ENCODE measurements around the gene TRMT61B.

Gene TRMT61B

GRCh38 chr2:28901202-28901601, 31.1 kb upstream of the TRMT61B start:
- Histone ChIP-seq H3K36me3 (ENCODE audit: control insufficient read depth, insufficient read depth, low read length) (peaks cover 48% of the 10 kb centered on the region), H3K27ac (ENCODE audit: low read depth, low read length) (no peak overlapping the region), H3K4me1 (ENCODE audit: control insufficient read depth, insufficient read depth, low read length) (peaks cover 15% of the 10 kb centered on the region; the same call in 1 of the 2 replicates), H3K27me3 (ENCODE audit: control insufficient read depth, insufficient read depth, low read length) (no peaks in the 10 kb centered on the region), H3K9me3 (ENCODE audit: control insufficient read depth, insufficient read depth, low read depth, low read length) (no peaks in the 10 kb centered on the region), H3K4me3 (ENCODE audit: low read depth, low read length) (no peak overlapping the region), H3K9ac (ENCODE audit: low read length) (no peak overlapping the region)

- Histone ChIP-seq H3K9ac (ENCODE audit: low read length) (no peak overlapping the region), H3K27me3 (ENCODE audit: control insufficient read depth, insufficient read depth, low read length) (no peaks in the 10 kb centered on the region), H3K36me3 (ENCODE audit: control insufficient read depth, insufficient read depth, low read length) (peaks cover 19% of the 10 kb centered on the region), H3K4me1 (ENCODE audit: control insufficient read depth, insufficient read depth, low read length) (peaks cover 15% of the 10 kb centered on the region; the same call in 1 of the 2 replicates), H3K27ac (ENCODE audit: low read depth, low read length) (no peak overlapping the region), H3K9me3 (ENCODE audit: control insufficient read depth, insufficient read depth, low read depth, low read length) (no peaks in the 10 kb centered on the region), H3K4me3 (ENCODE audit: low read depth, low read length) (peak overlapping the region; percentile 87; the same call in 1 of the 2 replicates)
These were observed 27.9 kb upstream of the TRMT61B start for GRCh38 chr2:28898048-28898447.

- peaks cover 8% of the 10 kb centered on the region for H3K36me3 ChIP-seq (ENCODE audit: control insufficient read depth, insufficient read depth, low read length)
- no peak overlapping the region for H3K9ac ChIP-seq (ENCODE audit: low read length)
- H3K27ac ChIP-seq (ENCODE audit: low read depth, low read length), result no peak overlapping the region
- no peaks in the 10 kb centered on the region for H3K27me3 ChIP-seq (ENCODE audit: control insufficient read depth, insufficient read depth, low read length)
- peak overlapping the region; percentile 87 for H3K4me3 ChIP-seq (ENCODE audit: low read depth, low read length)
- no peaks in the 10 kb centered on the region for H3K9me3 ChIP-seq (ENCODE audit: control insufficient read depth, insufficient read depth, low read depth, low read length)
- peaks cover 15% of the 10 kb centered on the region; the same call in 1 of the 2 replicates for H3K4me1 ChIP-seq (ENCODE audit: control insufficient read depth, insufficient read depth, low read length)
These were observed 26.8 kb upstream of the TRMT61B start for GRCh38 chr2:28896906-28897305.

GRCh38 chr2:28895189-28895893, 25.2 kb upstream of the TRMT61B start:
- Histone ChIP-seq H3K9me3 (ENCODE audit: control insufficient read depth, insufficient read depth, low read depth, low read length) (no peaks in the 10 kb centered on the region), H3K27me3 (ENCODE audit: control insufficient read depth, insufficient read depth, low read length) (no peaks in the 10 kb centered on the region), H3K4me1 (ENCODE audit: control insufficient read depth, insufficient read depth, low read length) (peaks cover 12% of the 10 kb centered on the region; the same call in 1 of the 2 replicates), H3K27ac (ENCODE audit: low read depth, low read length) (peak overlapping the region; percentile 93), H3K9ac (ENCODE audit: low read length) (peak overlapping the region; percentile 100), H3K36me3 (ENCODE audit: control insufficient read depth, insufficient read depth, low read length) (no peaks in the 10 kb centered on the region), H3K4me3 (ENCODE audit: low read depth, low read length) (peak overlapping the region; percentile 87)

GRCh38 chr2:28894470-28895188, 24.5 kb upstream of the TRMT61B start, which contains the start of gene WDR43:
WDR43 (plus strand) TSS chr2:28894667; CDS start chr2:28894699, 32 bp downstream.
- peak within 1 kb of the TSS; percentile 100 for H3K9ac ChIP-seq (ENCODE audit: low read length)
- peak within 1 kb of the TSS; percentile 87 for H3K4me3 ChIP-seq (ENCODE audit: low read depth, low read length)
- H3K4me1 ChIP-seq (ENCODE audit: control insufficient read depth, insufficient read depth, low read length), result peaks cover 12% of the 10 kb centered on the region; the same call in 1 of the 2 replicates
- H3K9me3 ChIP-seq (ENCODE audit: control insufficient read depth, insufficient read depth, low read depth, low read length), result no peaks in the 10 kb centered on the region
- no peaks in the 10 kb centered on the region for H3K27me3 ChIP-seq (ENCODE audit: control insufficient read depth, insufficient read depth, low read length)
- H3K27ac ChIP-seq (ENCODE audit: low read depth, low read length), result peak within 1 kb of the TSS; percentile 93
- H3K36me3 ChIP-seq (ENCODE audit: control insufficient read depth, insufficient read depth, low read length), result no peaks in the 10 kb centered on the region

- Histone ChIP-seq H3K27ac (ENCODE audit: low read depth, low read length) (no peak overlapping the region), H3K4me1 (ENCODE audit: control insufficient read depth, insufficient read depth, low read length) (peaks cover 9% of the 10 kb centered on the region; the same call in 1 of the 2 replicates), H3K9me3 (ENCODE audit: control insufficient read depth, insufficient read depth, low read depth, low read length) (no peaks in the 10 kb centered on the region), H3K36me3 (ENCODE audit: control insufficient read depth, insufficient read depth, low read length) (no peaks in the 10 kb centered on the region), H3K27me3 (ENCODE audit: control insufficient read depth, insufficient read depth, low read length) (no peaks in the 10 kb centered on the region), H3K4me3 (ENCODE audit: low read depth, low read length) (no peak overlapping the region), H3K9ac (ENCODE audit: low read length) (no peak overlapping the region)
These were observed 23.4 kb upstream of the TRMT61B start for GRCh38 chr2:28893488-28893887.

- H3K27ac ChIP-seq (ENCODE audit: low read depth, low read length), result no peak overlapping the region
- peaks cover 23% of the 10 kb centered on the region for H3K27me3 ChIP-seq (ENCODE audit: control insufficient read depth, insufficient read depth, low read length)
- H3K9me3 ChIP-seq (ENCODE audit: control insufficient read depth, insufficient read depth, low read depth, low read length), result no peaks in the 10 kb centered on the region
- H3K9ac ChIP-seq (ENCODE audit: low read length), result no peak overlapping the region
- H3K36me3 ChIP-seq (ENCODE audit: control insufficient read depth, insufficient read depth, low read length), result no peaks in the 10 kb centered on the region
- H3K4me1 ChIP-seq (ENCODE audit: control insufficient read depth, insufficient read depth, low read length), result no peaks in the 10 kb centered on the region
- H3K4me3 ChIP-seq (ENCODE audit: low read depth, low read length), result no peak overlapping the region
These were observed 10.1 kb upstream of the TRMT61B start for GRCh38 chr2:28880193-28880592.

GRCh38 chr2:28871620-28872019, 1.5 kb upstream of the TRMT61B start:
- Histone ChIP-seq H3K9me3 (ENCODE audit: control insufficient read depth, insufficient read depth, low read depth, low read length) (no peaks in the 10 kb centered on the region), H3K4me1 (ENCODE audit: control insufficient read depth, insufficient read depth, low read length) (peaks cover 10% of the 10 kb centered on the region; the same call in 1 of the 2 replicates), H3K4me3 (ENCODE audit: low read depth, low read length) (no peak overlapping the region), H3K36me3 (ENCODE audit: control insufficient read depth, insufficient read depth, low read length) (no peaks in the 10 kb centered on the region; the same call in 1 of the 2 replicates), H3K27me3 (ENCODE audit: control insufficient read depth, insufficient read depth, low read length) (peaks cover 10% of the 10 kb centered on the region), H3K9ac (ENCODE audit: low read length) (no peak overlapping the region), H3K27ac (ENCODE audit: low read depth, low read length) (no peak overlapping the region)

- Histone ChIP-seq H3K9ac (ENCODE audit: low read length) (peak overlapping the region; percentile 83), H3K36me3 (ENCODE audit: control insufficient read depth, insufficient read depth, low read length) (peaks cover 4% of the 10 kb centered on the region), H3K4me3 (ENCODE audit: low read depth, low read length) (peak overlapping the region; percentile 77), H3K4me1 (ENCODE audit: control insufficient read depth, insufficient read depth, low read length) (peaks cover 10% of the 10 kb centered on the region; the same call in 1 of the 2 replicates), H3K9me3 (ENCODE audit: control insufficient read depth, insufficient read depth, low read depth, low read length) (no peaks in the 10 kb centered on the region), H3K27me3 (ENCODE audit: control insufficient read depth, insufficient read depth, low read length) (no peaks in the 10 kb centered on the region; the same call in 1 of the 2 replicates), H3K27ac (ENCODE audit: low read depth, low read length) (peak overlapping the region; percentile 15; the same call in 1 of the 2 replicates)
These were observed 489 bp downstream of the TRMT61B start for GRCh38 chr2:28869494-28870145.

GRCh38 chr2:28868611-28869010, 1.5 kb downstream of the TRMT61B start:
- Histone ChIP-seq H3K27me3 (ENCODE audit: control insufficient read depth, insufficient read depth, low read length) (no peaks in the 10 kb centered on the region; the same call in 1 of the 2 replicates), H3K36me3 (ENCODE audit: control insufficient read depth, insufficient read depth, low read length) (peaks cover 13% of the 10 kb centered on the region), H3K9me3 (ENCODE audit: control insufficient read depth, insufficient read depth, low read depth, low read length) (no peaks in the 10 kb centered on the region), H3K27ac (ENCODE audit: low read depth, low read length) (no peak overlapping the region), H3K9ac (ENCODE audit: low read length) (no peak overlapping the region), H3K4me3 (ENCODE audit: low read depth, low read length) (peak overlapping the region; percentile 77), H3K4me1 (ENCODE audit: control insufficient read depth, insufficient read depth, low read length) (peaks cover 10% of the 10 kb centered on the region; the same call in 1 of the 2 replicates)
